Spleen (tissue), 7 donors: ENCODE data around the gene EMX1.

ENCODE experiments used
- CTCF ChIP-seq, 11 experiments: fragments of 200-600 bp in 7 of 11; fragments of 450-650 bp in 4 of 11; sonication (generic) in 4 of 11; IDR thresholded peaks in 8 of 11; conservative IDR thresholded peaks in 3 of 11; 1 replicate in 7 of 11; 2 replicates in 4 of 11; pipeline versions ENCODE4 v1.4.0 to v1.8.0; 2016 to 2021; ENCODE audit warnings: antibody characterized with exemption in 11 of 11, inconsistent platforms in 4 of 11, mild to moderate bottlenecking in 1 of 11
- POLR2A ChIP-seq, 3 donors: fragments of 450-650 bp; IDR thresholded peaks; one replicate each; pipeline ENCODE4 v1.5.1; 2017; ENCODE audit warnings: antibody characterized with exemption in 3 of 3, mild to moderate bottlenecking in 1 of 3
- POLR2AphosphoS5 ChIP-seq, 3 donors: sonication (generic); formaldehyde crosslinking; IDR thresholded peaks; one replicate each; pipeline ENCODE4 v1.5.1; 2017; ENCODE audit warnings: antibody characterized with exemption in 3 of 3
- donor health status: DM: no; HTN: no; CAD: no; lungs with moderate emphysema.
- donor health status: DM: no; HTN: no; CAD: no.
- donor health status: DM: no; HTN: no; CAD: no.

GRCh38 chr2:72888438-72889202 lies 28.7 kb upstream of the EMX1 start:
- TF ChIP-seq CTCF (IDR thresholded peaks at IDR 0.05 in 8 of 11, conservative IDR thresholded peaks at IDR 0.05 in 3 of 11) (no peak), POLR2A (IDR thresholded peaks at IDR 0.05) (no peak), POLR2AphosphoS5 (IDR thresholded peaks at IDR 0.05) (no peak)
